Esophagus muscularis mucosa (tissue), 4 donors: ENCODE data around the gene C6orf52. TPM values are rescaled to one million over a fixed set of nuclear protein-coding genes. Genes with fewer than 3 reads are reported as not detected.

Experiments used
- DNase-seq: peaks from one replicate; pipeline ENCODE4 v3.0.0-alpha.2; 2017; ENCODE audit errors: extremely low spot score
- H3K27ac ChIP-seq, 4 donors: fragments of 200-600 bp; sonication (generic); replicated peaks in 1 of 4; 1 replicate in 3 of 4; 2 replicates in 1 of 4; pipeline ENCODE4 v1.5.1; 2016 to 2019; ENCODE audit warnings: mild to moderate bottlenecking in 1 of 4
- H3K27me3 ChIP-seq, 4 donors: fragments of 200-600 bp; sonication (generic); one replicate each; pipeline versions ENCODE4 v1.5.1 to v1.6.0; 2016 to 2019
- H3K36me3 ChIP-seq, 4 donors: fragments of 200-600 bp; sonication (generic); one replicate each; pipeline ENCODE4 v1.5.1; 2016 to 2019
- H3K4me1 ChIP-seq, 4 donors: fragments of 200-600 bp; sonication (generic); one replicate each; pipeline ENCODE4 v1.5.1; 2016 to 2019
- H3K4me3 ChIP-seq, 4 donors: fragments of 200-600 bp; sonication (generic); 1 replicate in 2 of 4; 2 replicates in 2 of 4; pipeline ENCODE4 v1.5.1; 2016 to 2019; ENCODE audit warnings: mild to moderate bottlenecking in 4 of 4, moderate library complexity in 1 of 4
- H3K9me3 ChIP-seq, 4 donors: fragments of 200-600 bp; sonication (generic); 1 replicate in 3 of 4; 2 replicates in 1 of 4; pipeline ENCODE4 v1.5.1; 2016 to 2019
- EP300 ChIP-seq: sonication (generic); formaldehyde crosslinking; IDR thresholded peaks from one replicate; pipeline ENCODE4 v1.6.1; 2017; ENCODE audit warnings: antibody characterized with exemption
- POLR2A ChIP-seq: fragments of 450-650 bp; IDR thresholded peaks from one replicate; pipeline ENCODE4 v1.6.1; 2017; ENCODE audit warnings: antibody characterized with exemption, moderate library complexity, mild to moderate bottlenecking, low read depth
- POLR2AphosphoS5 ChIP-seq, 2 donors: sonication (generic); formaldehyde crosslinking; IDR thresholded peaks; one replicate each; pipeline ENCODE4 v1.6.1; 2017; ENCODE audit warnings: antibody characterized with exemption in 2 of 2
- WGBS: methylation state at CpG from one replicate; pipeline ENCODE4 v1.1.5; 2018; 5-methylcytosine and 5-hydroxymethylcytosine counted together
- intact Hi-C: fragments of 100-400 bp; cut with DNase I; formaldehyde crosslinking; loops from one replicate; pipeline ENCODE4 v1.15.1; 2023
- total RNA-seq, 4 donors: library from RNA; depleted of rRNA; stranded (reverse); fragments of >200 nt; gene quantifications; one replicate each; pipeline versions ENCODE4 v1.1.0 to v1.2.1, GENCODE V29; 2016
- TF ChIP-seq, protein P1 (sequence below), 3 experiments: fragments of 200-600 bp in 2 of 3; fragments of 450-650 bp in 1 of 3; sonication (generic) in 2 of 3; IDR thresholded peaks; one replicate each; pipeline ENCODE4 v1.5.1; 2017 to 2019; ENCODE audit warnings: antibody characterized with exemption in 3 of 3, mild to moderate bottlenecking in 2 of 3, moderate library complexity in 1 of 3

The C6orf52 gene
- total RNA-seq, 4 donors from 2014 or later: 0.71 to 1.2 TPM; not detected in 2

DNA sequence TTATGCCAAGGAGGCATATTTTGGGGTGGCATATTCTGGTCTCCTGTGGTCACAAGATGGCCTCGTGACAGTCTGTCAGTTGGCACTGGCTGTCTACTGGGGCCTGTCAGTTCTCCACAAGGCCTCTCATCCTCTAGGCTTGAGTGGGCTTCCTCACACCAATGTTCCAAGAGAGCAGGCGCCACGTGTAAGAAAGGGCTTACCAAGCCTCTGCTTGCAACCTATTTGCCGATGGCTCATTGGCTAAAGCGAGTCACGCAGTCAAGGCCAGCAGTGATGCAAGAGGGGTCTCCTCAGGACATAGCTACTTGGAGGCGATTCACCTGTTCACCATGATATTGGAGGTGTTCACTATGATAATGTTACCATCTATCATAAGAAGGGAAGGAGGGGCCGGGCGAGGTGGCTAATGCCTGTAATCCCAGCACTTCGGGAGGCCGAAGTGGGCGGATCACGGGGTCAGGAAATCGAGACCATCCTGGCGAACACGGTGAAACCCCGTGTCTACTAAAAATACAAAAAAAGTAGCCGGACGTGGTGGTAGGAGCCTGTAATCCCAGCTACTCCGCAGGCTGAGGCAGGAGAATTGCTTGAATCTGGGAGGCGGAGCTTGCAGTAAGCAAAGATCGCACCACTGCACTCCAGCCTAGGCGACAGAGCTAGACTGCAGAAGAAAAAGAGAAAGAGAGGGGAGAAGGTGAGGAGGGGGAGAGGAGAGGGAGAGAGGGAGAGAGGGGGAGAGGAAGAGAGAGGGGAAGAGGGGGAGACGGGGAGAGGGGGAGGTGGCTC lies 35.3 kb downstream of the C6orf52 start:
- Histone ChIP-seq H3K36me3 (no peaks in the 10 kb centered on the region), H3K4me1 (peaks cover 0 to 14% (median 9%) of the 10 kb centered on the region in 4 donors), H3K9me3 (no peaks in the 10 kb centered on the region), H3K4me3 (peak overlapping the region; percentile 37 to 49 (median 48)), H3K27ac (peak overlapping the region; percentile 30 to 60 (median 44)), H3K27me3 (no peaks in the 10 kb centered on the region)
- no peak for DNase-seq
- WGBS: 83% methylated on average over 22 of the region's 24 CpGs
- TF ChIP-seq POLR2AphosphoS5 (IDR thresholded peaks at IDR 0.05) (no peak), EP300 (no peak), POLR2A (no peak)
- TF ChIP-seq, protein P1, sequence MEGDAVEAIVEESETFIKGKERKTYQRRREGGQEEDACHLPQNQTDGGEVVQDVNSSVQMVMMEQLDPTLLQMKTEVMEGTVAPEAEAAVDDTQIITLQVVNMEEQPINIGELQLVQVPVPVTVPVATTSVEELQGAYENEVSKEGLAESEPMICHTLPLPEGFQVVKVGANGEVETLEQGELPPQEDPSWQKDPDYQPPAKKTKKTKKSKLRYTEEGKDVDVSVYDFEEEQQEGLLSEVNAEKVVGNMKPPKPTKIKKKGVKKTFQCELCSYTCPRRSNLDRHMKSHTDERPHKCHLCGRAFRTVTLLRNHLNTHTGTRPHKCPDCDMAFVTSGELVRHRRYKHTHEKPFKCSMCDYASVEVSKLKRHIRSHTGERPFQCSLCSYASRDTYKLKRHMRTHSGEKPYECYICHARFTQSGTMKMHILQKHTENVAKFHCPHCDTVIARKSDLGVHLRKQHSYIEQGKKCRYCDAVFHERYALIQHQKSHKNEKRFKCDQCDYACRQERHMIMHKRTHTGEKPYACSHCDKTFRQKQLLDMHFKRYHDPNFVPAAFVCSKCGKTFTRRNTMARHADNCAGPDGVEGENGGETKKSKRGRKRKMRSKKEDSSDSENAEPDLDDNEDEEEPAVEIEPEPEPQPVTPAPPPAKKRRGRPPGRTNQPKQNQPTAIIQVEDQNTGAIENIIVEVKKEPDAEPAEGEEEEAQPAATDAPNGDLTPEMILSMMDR (IDR thresholded peaks at IDR 0.05): no peak
- intact Hi-C loops: no loop called here

DNA sequence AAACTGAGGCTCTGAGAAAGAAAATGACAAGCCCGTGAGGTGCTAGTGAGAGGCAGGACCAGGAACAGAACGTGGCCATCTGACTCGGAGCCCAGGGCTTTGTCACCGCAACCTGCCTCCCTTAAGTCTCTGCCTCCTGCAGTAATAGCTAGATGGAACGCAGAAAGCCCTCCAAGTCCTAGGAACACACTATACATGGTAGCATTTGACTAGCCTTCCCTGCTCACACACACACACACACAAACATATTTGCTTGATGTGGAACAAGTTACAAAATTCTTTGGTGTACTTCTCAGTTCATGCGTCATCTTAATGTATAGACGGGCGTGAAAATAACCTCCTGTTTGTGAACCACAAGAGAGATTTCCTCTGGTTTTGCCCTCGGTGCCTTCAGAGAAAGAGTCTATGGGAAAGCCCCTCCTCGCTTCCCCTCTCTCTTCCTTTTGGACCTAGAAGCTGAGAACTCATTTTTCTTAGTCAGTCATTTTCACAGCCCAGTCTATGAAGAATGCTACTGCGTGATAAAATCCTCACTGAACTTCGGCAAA lies 38.8 kb downstream of the C6orf52 start:
- intact Hi-C loops: no loop called here
- H3K9me3 ChIP-seq: no peaks in the 10 kb centered on the region
- no peak overlapping the region for H3K4me3 ChIP-seq
- no peak for DNase-seq
- peaks cover 0 to 14% (median 9%) of the 10 kb centered on the region in 4 donors for H3K4me1 ChIP-seq
- no peaks in the 10 kb centered on the region for H3K27me3 ChIP-seq
- WGBS: 80% methylated on average over 12 of the region's 12 CpGs
- no peaks in the 10 kb centered on the region for H3K36me3 ChIP-seq
- TF ChIP-seq POLR2A (no peak), EP300 (no peak), POLR2AphosphoS5 (IDR thresholded peaks at IDR 0.05) (no peak)
- no peak overlapping the region for H3K27ac ChIP-seq

DNA sequence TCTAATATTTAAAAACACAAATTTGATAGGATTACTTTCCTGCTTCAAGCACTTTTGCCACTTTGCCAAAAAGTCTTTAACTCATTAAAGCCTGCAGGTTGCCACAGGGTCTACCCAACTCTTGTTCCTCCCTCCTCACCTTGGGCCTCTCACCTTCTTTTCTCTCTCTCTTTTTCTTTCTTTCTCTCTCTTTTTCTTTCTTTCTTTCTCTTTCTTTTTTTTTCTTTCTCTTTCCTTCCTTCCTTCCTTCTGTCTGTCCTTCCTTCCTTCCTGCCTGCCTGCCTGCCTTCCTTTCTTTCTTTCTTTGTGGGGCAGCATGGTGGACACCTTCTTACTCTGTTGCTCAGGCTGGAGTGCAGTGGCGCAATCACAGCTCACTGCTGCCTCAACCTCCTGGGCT lies 50.2 kb downstream of the C6orf52 start:
- TF ChIP-seq POLR2AphosphoS5 (IDR thresholded peaks at IDR 0.05) (no peak), EP300 (no peak), POLR2A (no peak)
- TF ChIP-seq, protein P1 (IDR thresholded peaks at IDR 0.05): no peak
- H3K27me3 ChIP-seq: no peaks in the 10 kb centered on the region
- DNase-seq: no peak
- no peak overlapping the region for H3K4me3 ChIP-seq
- H3K27ac ChIP-seq: no peak overlapping the region
- 100% methylated on average over 1 of the region's 1 CpG for WGBS
- no peaks in the 10 kb centered on the region for H3K9me3 ChIP-seq
- intact Hi-C loops: no loop called here
- H3K4me1 ChIP-seq: no peaks in the 10 kb centered on the region
- no peaks in the 10 kb centered on the region for H3K36me3 ChIP-seq

DNA sequence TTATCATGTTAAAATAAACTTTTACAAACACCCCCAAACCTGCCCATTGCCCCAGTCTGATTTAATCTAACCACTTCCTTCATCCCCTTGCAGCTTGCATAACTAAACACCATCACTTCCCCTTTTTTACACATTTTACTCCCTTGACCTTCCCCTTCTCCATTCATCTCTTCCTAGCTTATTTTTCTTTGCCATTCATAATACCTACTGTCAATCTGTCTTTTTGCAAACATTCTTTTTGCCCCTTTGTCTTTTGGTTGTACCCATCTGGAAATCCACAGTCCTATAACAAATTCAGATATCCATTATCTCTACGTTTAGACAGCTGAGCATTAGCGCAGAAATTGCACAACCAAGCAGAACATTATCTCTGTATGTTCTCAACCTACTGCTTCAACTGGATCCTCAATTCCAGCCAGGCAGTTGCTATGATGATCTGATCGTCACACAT lies 51.2 kb downstream of the C6orf52 start:
- Histone ChIP-seq H3K27ac (no peak overlapping the region), H3K4me3 (no peak overlapping the region), H3K9me3 (no peaks in the 10 kb centered on the region), H3K36me3 (no peaks in the 10 kb centered on the region), H3K4me1 (no peaks in the 10 kb centered on the region), H3K27me3 (no peaks in the 10 kb centered on the region)
- no peak for DNase-seq
- intact Hi-C loops: no loop called here
- 70% methylated on average over 3 of the region's 3 CpGs for WGBS
- TF ChIP-seq POLR2A: no peak
- no peak for TF ChIP-seq EP300

DNA sequence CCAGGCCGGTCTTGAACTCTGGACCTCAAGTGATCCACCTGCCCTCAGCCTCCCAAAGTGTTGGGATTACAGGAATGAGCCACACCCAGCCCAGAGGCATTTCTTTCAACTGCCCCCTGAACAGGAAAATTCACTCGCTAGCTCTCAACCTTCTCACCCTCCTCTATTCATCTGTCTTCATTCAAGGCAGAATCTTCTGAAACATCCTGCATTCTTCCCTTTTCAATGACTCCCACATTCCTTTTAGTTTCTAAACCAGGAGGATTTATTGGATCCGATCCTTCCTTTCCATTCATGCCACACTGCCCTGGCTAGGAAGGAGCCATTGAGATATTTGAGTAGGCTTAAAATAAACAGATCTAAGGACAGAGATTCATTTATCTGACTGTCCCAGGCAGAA lies 52.9 kb downstream of the C6orf52 start:
- DNase-seq: no peak
- 88% methylated on average over 3 of the region's 3 CpGs for WGBS
- TF ChIP-seq, protein P1 (IDR thresholded peaks at IDR 0.05): no peak
- TF ChIP-seq POLR2A (no peak), POLR2AphosphoS5 (IDR thresholded peaks at IDR 0.05) (no peak)
- H3K9me3 ChIP-seq: no peaks in the 10 kb centered on the region
- H3K4me3 ChIP-seq: no peak overlapping the region
- no peaks in the 10 kb centered on the region for H3K4me1 ChIP-seq
- no peaks in the 10 kb centered on the region for H3K36me3 ChIP-seq
- H3K27ac ChIP-seq: no peak overlapping the region
- H3K27me3 ChIP-seq: no peaks in the 10 kb centered on the region
- intact Hi-C loops: no loop called here
